ENCODE data around the gene MCF2L. TPM values are rescaled to one million over a fixed set of nuclear protein-coding genes. Genes with fewer than 3 reads are reported as not detected.

The MCF2L gene
- total RNA-seq, 1 donor from 2014 or later = 83.0 TPM

- Mint-ChIP-seq H3K27me3 (ENCODE audit: unreplicated experiment) (peaks cover 5% of the 10 kb centered on the region), H3K27ac (ENCODE audit: unreplicated experiment) (no peak overlapping the region), H3K4me1 (ENCODE audit: low read depth, unreplicated experiment) (peaks cover 7% of the 10 kb centered on the region), H3K9me3 (ENCODE audit: unreplicated experiment) (peaks cover 6% of the 10 kb centered on the region), H3K4me3 (ENCODE audit: unreplicated experiment) (no peak overlapping the region), H3K36me3 (ENCODE audit: unreplicated experiment) (no peaks in the 10 kb centered on the region)
- no peak for DNase-seq
- TF ChIP-seq CTCF (IDR thresholded peaks at IDR 0.05; ENCODE audit: partially characterized antibody, unreplicated experiment) = no peak
Observed at GRCh38 chr13:113005076-113005865, 36.3 kb downstream of the MCF2L start.

GRCh38 chr13:113005997-113006396 lies 37.0 kb downstream of the MCF2L start:
- H3K27ac Mint-ChIP-seq (ENCODE audit: unreplicated experiment) = no peak overlapping the region
- no peak for TF ChIP-seq CTCF (IDR thresholded peaks at IDR 0.05; ENCODE audit: partially characterized antibody, unreplicated experiment)
- H3K9me3 Mint-ChIP-seq (ENCODE audit: unreplicated experiment) = peaks cover 9% of the 10 kb centered on the region
- peaks cover 3% of the 10 kb centered on the region for H3K36me3 Mint-ChIP-seq (ENCODE audit: unreplicated experiment)
- no peak overlapping the region for H3K4me3 Mint-ChIP-seq (ENCODE audit: unreplicated experiment)
- DNase-seq = no peak
- peaks cover 5% of the 10 kb centered on the region for H3K27me3 Mint-ChIP-seq (ENCODE audit: unreplicated experiment)
- H3K4me1 Mint-ChIP-seq (ENCODE audit: low read depth, unreplicated experiment) = peaks cover 7% of the 10 kb centered on the region

DNA sequence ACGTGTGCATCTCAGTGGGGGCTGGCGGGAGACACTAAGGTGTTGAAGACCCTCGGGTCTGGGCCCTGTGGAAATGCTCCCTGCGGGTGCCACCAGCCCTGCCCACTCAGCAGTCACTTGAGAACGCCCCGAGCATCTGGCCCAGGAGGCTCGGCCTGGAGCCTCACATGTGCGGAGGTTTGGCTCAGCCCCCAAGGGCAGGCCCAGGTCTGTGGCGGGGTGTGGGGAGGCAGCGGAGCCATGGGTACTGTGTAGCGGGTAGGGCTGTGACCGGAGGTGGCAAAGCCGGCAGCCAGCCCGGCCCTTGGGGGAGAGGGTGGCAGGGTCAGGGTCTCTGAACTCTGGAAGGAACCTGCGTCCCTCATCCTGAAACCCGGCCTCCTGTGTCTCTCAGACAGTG lies 37.6 kb downstream of the MCF2L start:
- Mint-ChIP-seq H3K9me3 (ENCODE audit: unreplicated experiment) (peaks cover 15% of the 10 kb centered on the region), H3K27ac (ENCODE audit: unreplicated experiment) (no peak overlapping the region), H3K4me3 (ENCODE audit: unreplicated experiment) (no peak overlapping the region), H3K4me1 (ENCODE audit: low read depth, unreplicated experiment) (peaks cover 11% of the 10 kb centered on the region), H3K36me3 (ENCODE audit: unreplicated experiment) (peaks cover 9% of the 10 kb centered on the region), H3K27me3 (ENCODE audit: unreplicated experiment) (peaks cover 11% of the 10 kb centered on the region)
- no peak for TF ChIP-seq CTCF (IDR thresholded peaks at IDR 0.05; ENCODE audit: partially characterized antibody, unreplicated experiment)
- no peak for DNase-seq

GRCh38 chr13:113008851-113009250 lies 39.8 kb downstream of the MCF2L start:
- Mint-ChIP-seq H3K9me3 (ENCODE audit: unreplicated experiment) (peaks cover 13% of the 10 kb centered on the region), H3K4me3 (ENCODE audit: unreplicated experiment) (no peak overlapping the region), H3K27ac (ENCODE audit: unreplicated experiment) (no peak overlapping the region), H3K27me3 (ENCODE audit: unreplicated experiment) (peaks cover 17% of the 10 kb centered on the region), H3K4me1 (ENCODE audit: low read depth, unreplicated experiment) (peaks cover 15% of the 10 kb centered on the region), H3K36me3 (ENCODE audit: unreplicated experiment) (peaks cover 9% of the 10 kb centered on the region)
- no peak for TF ChIP-seq CTCF (IDR thresholded peaks at IDR 0.05; ENCODE audit: partially characterized antibody, unreplicated experiment)
- no peak for DNase-seq

DNA sequence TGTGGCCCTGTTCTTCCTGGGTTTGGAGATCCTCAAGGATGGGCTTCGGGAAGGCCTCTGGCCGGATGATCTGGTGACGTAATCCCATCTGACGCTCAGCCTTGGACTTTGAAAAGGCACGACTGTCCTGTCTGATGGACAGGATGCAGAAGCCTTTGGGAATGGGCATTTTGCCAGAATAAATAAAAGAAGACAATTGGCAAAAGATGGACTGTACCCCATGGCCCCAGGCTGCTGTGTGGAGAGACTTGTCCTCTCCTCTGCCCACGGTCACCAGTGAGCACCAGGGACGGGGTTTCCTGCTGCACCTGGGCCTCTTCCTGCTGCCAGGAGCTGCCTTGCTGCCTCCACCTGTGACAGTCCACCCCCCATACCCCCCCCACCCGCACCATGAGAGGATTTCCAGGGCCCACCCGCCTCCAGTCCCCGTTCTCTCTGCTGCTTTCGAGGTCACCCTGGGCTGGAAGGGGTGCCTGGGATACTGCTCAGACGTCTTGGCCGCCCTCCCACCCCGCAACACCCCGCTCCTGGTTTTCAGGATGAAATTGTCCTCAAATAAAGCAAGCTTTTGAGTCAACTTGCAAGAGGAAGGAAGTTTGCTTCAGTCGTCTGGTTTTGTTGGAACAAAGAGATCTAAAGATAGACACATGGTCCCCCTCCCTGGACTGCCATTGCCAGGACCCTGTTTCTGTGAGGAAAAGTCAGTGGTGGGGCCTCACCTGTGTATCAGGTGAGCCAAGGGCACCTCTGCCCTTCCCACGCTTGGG lies 40.9 kb downstream of the MCF2L start:
- no peak overlapping the region for H3K4me3 Mint-ChIP-seq (ENCODE audit: unreplicated experiment)
- peaks cover 9% of the 10 kb centered on the region for H3K36me3 Mint-ChIP-seq (ENCODE audit: unreplicated experiment)
- H3K9me3 Mint-ChIP-seq (ENCODE audit: unreplicated experiment) = peaks cover 18% of the 10 kb centered on the region
- no peak for TF ChIP-seq CTCF (IDR thresholded peaks at IDR 0.05; ENCODE audit: partially characterized antibody, unreplicated experiment)
- no peak for DNase-seq
- no peak overlapping the region for H3K27ac Mint-ChIP-seq (ENCODE audit: unreplicated experiment)
- H3K4me1 Mint-ChIP-seq (ENCODE audit: low read depth, unreplicated experiment) = peaks cover 19% of the 10 kb centered on the region
- peaks cover 13% of the 10 kb centered on the region for H3K27me3 Mint-ChIP-seq (ENCODE audit: unreplicated experiment)
